SU-DHL-6 (cell line): ENCODE data around the gene CNTROB.

Experiments used
- H2AFZ ChIP-seq: fragments of 200-600 bp; sonication (generic); 2 replicates; pipeline ENCODE4 v1.6.1; 2014; ENCODE audit warnings: low read depth, mild to moderate bottlenecking, moderate library complexity, mixed read lengths, antibody characterized with exemption, low read length; ENCODE audit not compliant: severe bottlenecking
- H3F3A ChIP-seq: fragments of 200-600 bp; shearing (Covaris generic); 2 replicates; pipeline ENCODE4 v1.6.0; 2016; ENCODE audit warnings: antibody characterized with exemption, mild to moderate bottlenecking; ENCODE audit not compliant: insufficient read depth
- H3K27ac ChIP-seq: fragments of 200-600 bp; sonication (generic); 2 replicates; pipeline ENCODE4 v1.5.1; 2016; ENCODE audit warnings: low read depth, mild to moderate bottlenecking, low read length, moderate library complexity, mixed read lengths
- H3K27me3 ChIP-seq: fragments of 200-600 bp; sonication (generic), shearing (Covaris generic); 2 replicates; pipeline ENCODE4 v1.6.0; 2014; ENCODE audit warnings: mild to moderate bottlenecking, low read length
- H3K36me3 ChIP-seq: fragments of 200-600 bp; sonication (generic); 2 replicates; pipeline ENCODE4 v1.6.1; 2014; ENCODE audit warnings: mild to moderate bottlenecking, low read length, mixed read lengths
- H3K4me2 ChIP-seq: fragments of 300-600, 200-600 bp; shearing (Covaris generic), sonication (generic); 2 replicates; pipeline ENCODE4 v1.6.0; 2014; ENCODE audit warnings: low read length, low read depth, mild to moderate bottlenecking; ENCODE audit not compliant: poor library complexity, severe bottlenecking
- H3K4me3 ChIP-seq: fragments of 200-600 bp; sonication (generic); 2 replicates; pipeline ENCODE4 v1.5.1; 2014; ENCODE audit warnings: antibody characterized with exemption, low read length, mild to moderate bottlenecking, mixed read lengths; ENCODE audit not compliant: insufficient read depth, poor library complexity, severe bottlenecking
- H3K79me2 ChIP-seq: fragments of 200-600 bp; sonication (generic); 2 replicates; pipeline ENCODE4 v1.6.1; 2014; ENCODE audit warnings: mild to moderate bottlenecking, low read length, moderate library complexity; ENCODE audit not compliant: insufficient read depth
- H3K9ac ChIP-seq: fragments of 200-600 bp; sonication (generic); 2 replicates; pipeline ENCODE4 v1.7.0; 2014; ENCODE audit warnings: mild to moderate bottlenecking, low read length
- H3K9me2 ChIP-seq: fragments of 200-600 bp; sonication (generic); replicated peaks from 2 replicates; pipeline ENCODE4 v1.6.1; 2014; ENCODE audit warnings: low read length; ENCODE audit not compliant: insufficient read depth
- H3K9me3 ChIP-seq: fragments of 200-600 bp; sonication (generic); 2 replicates; pipeline ENCODE4 v1.6.1; 2014; ENCODE audit warnings: low read length, mixed read lengths; ENCODE audit not compliant: insufficient read depth
- H4K20me1 ChIP-seq: fragments of 200-600 bp; sonication (generic); 2 replicates; pipeline ENCODE4 v1.6.1; 2014; ENCODE audit warnings: low read depth, mild to moderate bottlenecking, antibody characterized with exemption, low read length, moderate library complexity, mixed read lengths
- CTCF ChIP-seq: fragments of 200-600 bp; sonication (generic); IDR thresholded peaks from one replicate; pipeline ENCODE4 v1.5.1; 2017; ENCODE audit warnings: antibody characterized with exemption, mild to moderate bottlenecking, low read length, moderate library complexity; ENCODE audit not compliant: insufficient read depth, poor library complexity, severe bottlenecking
- EZH2phosphoT487 ChIP-seq: fragments of 200-600 bp; sonication (generic), shearing (Covaris generic); conservative IDR thresholded peaks from 2 replicates; pipeline ENCODE4 v1.6.1; 2018; ENCODE audit warnings: mild to moderate bottlenecking, antibody characterized with exemption, low read length, moderate library complexity, mixed read lengths

CNTROB gene

GRCh38 chr17:7887038-7887481, 44.9 kb upstream of the CNTROB start:
- peak overlapping the region; percentile 86 for H3K4me2 ChIP-seq
- no peaks in the 10 kb centered on the region for H3K9me3 ChIP-seq
- H3F3A ChIP-seq = peaks cover 34% of the 10 kb centered on the region
- no peaks in the 10 kb centered on the region for H4K20me1 ChIP-seq
- TF ChIP-seq EZH2phosphoT487 (no peak), CTCF (no peak)
- H2AFZ ChIP-seq = no peak overlapping the region
- peaks cover 49% of the 10 kb centered on the region for H3K79me2 ChIP-seq
- H3K27me3 ChIP-seq = no peaks in the 10 kb centered on the region
- no peaks in the 10 kb centered on the region for H3K36me3 ChIP-seq
- H3K27ac ChIP-seq = peak overlapping the region; percentile 85
- H3K4me3 ChIP-seq = peak overlapping the region; percentile 77
- H3K9ac ChIP-seq = peak overlapping the region; percentile 85
- H3K9me2 ChIP-seq = no peaks in the 10 kb centered on the region

- no peak for TF ChIP-seq CTCF
- Histone ChIP-seq H3K4me2 (peak overlapping the region; percentile 86), H3K36me3 (no peaks in the 10 kb centered on the region), H2AFZ (peak overlapping the region; percentile 68), H3K27ac (peak overlapping the region; percentile 85), H3K9ac (peak overlapping the region; percentile 85), H3K4me3 (peak overlapping the region; percentile 77), H3F3A (peaks cover 28% of the 10 kb centered on the region), H3K9me3 (no peaks in the 10 kb centered on the region), H3K79me2 (peaks cover 44% of the 10 kb centered on the region), H3K27me3 (no peaks in the 10 kb centered on the region), H3K9me2 (no peaks in the 10 kb centered on the region), H4K20me1 (no peaks in the 10 kb centered on the region)
Observed at GRCh38 chr17:7887482-7888183, 44.4 kb upstream of the CNTROB start.

DNA sequence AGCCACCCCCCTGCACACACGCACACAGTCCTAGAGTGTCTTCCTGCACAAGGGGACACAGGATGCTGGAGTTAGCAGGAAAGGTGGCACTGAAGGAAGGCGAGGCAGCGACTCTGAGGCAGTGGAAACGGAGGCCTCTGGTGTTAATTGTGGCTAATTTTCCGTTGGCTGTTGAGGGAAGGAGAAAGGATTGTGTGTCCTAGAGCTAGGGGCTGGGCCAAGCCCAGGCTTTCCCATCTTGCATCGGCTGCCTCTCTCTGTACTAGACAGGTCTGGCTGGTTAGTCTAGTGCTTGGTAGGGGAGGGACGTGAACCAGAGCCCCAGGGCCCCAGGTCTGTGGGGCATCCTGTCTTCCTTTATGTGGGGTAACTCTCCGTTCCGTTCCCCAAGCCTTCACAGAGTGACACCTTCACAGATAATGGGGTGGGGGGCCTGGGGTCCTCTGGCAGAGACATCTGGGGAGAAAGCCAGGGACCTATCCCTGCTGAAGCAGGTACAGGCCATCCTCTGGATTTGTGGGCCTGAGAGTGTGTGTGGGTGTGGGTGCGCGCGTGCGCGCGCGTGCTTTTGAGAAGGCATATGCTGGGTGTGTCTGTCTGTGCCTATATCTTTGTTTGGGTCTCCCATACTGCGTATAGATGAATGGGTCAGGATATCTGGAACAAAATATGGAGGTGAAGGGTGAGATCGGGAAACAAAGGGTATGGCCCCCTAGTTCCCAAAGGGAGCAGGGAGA, 43.7 kb upstream of the CNTROB start, which contains the start of gene CHD3:
TSS of gene CHD3 (plus strand) at position 606 of the 737 bp plus-strand sequence. CDS start 212 bp downstream, outside the sequence.
- Histone ChIP-seq H3F3A (peaks cover 21% of the 10 kb centered on the region), H3K9me3 (no peaks in the 10 kb centered on the region), H3K27me3 (no peaks in the 10 kb centered on the region), H3K4me3 (peak within 1 kb of the TSS; percentile 77), H3K36me3 (no peaks in the 10 kb centered on the region), H3K9me2 (no peaks in the 10 kb centered on the region), H4K20me1 (no peaks in the 10 kb centered on the region), H3K27ac (peak within 1 kb of the TSS; percentile 85), H3K79me2 (peaks cover 42% of the 10 kb centered on the region), H3K4me2 (peak within 1 kb of the TSS; percentile 86), H2AFZ (peak within 1 kb of the TSS; percentile 68), H3K9ac (peak within 1 kb of the TSS; percentile 85)
- TF ChIP-seq EZH2phosphoT487 = no peak
- TF ChIP-seq CTCF = no peak
